Fibroblast of the aortic adventitia (primary cell): Measurements from ENCODE around the gene TFAM. TPM values are rescaled to one million over a fixed set of nuclear protein-coding genes. Genes with fewer than 3 reads are reported as not detected.

Experiments used
- DNase-seq: peaks from one replicate; pipeline ENCODE4 v3.0.0-alpha.2; 2010; ENCODE audit warnings: low read depth
- H3K4me3 ChIP-seq: 2 replicates; pipeline ENCODE4 v1.5.1; 2011; ENCODE audit warnings: low read depth, mild to moderate bottlenecking, control low read depth, low read length, moderate library complexity
- CTCF ChIP-seq: IDR thresholded peaks from 2 replicates; pipeline ENCODE4 v1.5.1; 2011; ENCODE audit warnings: mild to moderate bottlenecking, low read length, control low read depth, inconsistent platforms; ENCODE audit not compliant: insufficient read depth
- total RNA-seq: library from RNA; depleted of rRNA; stranded (reverse); fragments of >200 nt; gene quantifications from 2 replicates; pipeline ENCODE4 v1.2.3, GENCODE V29; 2012; ENCODE audit warnings: low replicate concordance

Gene TFAM
- total RNA-seq, 1 donor: 24.9 TPM

- DNase-seq: no peak
- TF ChIP-seq CTCF: no peak
- H3K4me3 ChIP-seq: no peak overlapping the region
These were observed 25.7 kb upstream of the TFAM start for GRCh38 chr10:58359541-58359940.

- TF ChIP-seq CTCF: no peak
- H3K4me3 ChIP-seq: no peak overlapping the region
- DNase-seq: no peak
These were observed 24.7 kb upstream of the TFAM start for GRCh38 chr10:58360412-58361004.

GRCh38 chr10:58361353-58361752 is 23.9 kb upstream of the TFAM start:
- DNase-seq: no peak
- no peak overlapping the region for H3K4me3 ChIP-seq
- no peak for TF ChIP-seq CTCF

GRCh38 chr10:58362027-58362789 is 23.0 kb upstream of the TFAM start:
- TF ChIP-seq CTCF: no peak
- DNase-seq: peak; percentile 19
- no peak overlapping the region for H3K4me3 ChIP-seq

GRCh38 chr10:58367069-58367468 is 18.1 kb upstream of the TFAM start:
- no peak overlapping the region for H3K4me3 ChIP-seq
- DNase-seq: no peak
- TF ChIP-seq CTCF: no peak

- no peak for DNase-seq
- no peak for TF ChIP-seq CTCF
These were observed 13.7 kb upstream of the TFAM start for GRCh38 chr10:58371473-58371872.

More at GRCh38 chr10:58371473-58371872, 13.7 kb upstream of the TFAM start:
- H3K4me3 ChIP-seq: no peak overlapping the region
